ENCODE measurements around the gene KLF3.

Gene KLF3

DNA sequence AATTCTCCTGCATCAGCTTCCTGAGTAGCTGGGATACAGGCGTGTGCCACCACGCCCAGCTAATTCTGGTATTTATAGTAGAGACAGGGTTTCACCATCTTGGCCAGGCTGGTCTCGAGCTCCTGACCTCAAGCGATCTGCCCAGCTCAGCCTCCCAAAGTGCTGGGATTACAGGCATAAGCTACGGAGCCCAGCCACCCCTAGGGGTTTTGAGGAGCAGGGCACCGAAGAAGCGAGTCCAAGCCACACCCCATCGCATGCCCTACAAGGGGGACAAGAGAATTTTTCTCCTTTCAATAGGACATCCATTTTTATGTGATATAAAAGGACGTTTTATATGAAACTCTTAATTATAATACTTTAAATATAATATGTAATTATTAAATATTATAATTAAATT, 13.9 kb upstream of the KLF3 start:
- in situ Hi-C loops (cut with HindIII; ENCODE audit: low sequenced_read_pairs) = no loop called here

DNA sequence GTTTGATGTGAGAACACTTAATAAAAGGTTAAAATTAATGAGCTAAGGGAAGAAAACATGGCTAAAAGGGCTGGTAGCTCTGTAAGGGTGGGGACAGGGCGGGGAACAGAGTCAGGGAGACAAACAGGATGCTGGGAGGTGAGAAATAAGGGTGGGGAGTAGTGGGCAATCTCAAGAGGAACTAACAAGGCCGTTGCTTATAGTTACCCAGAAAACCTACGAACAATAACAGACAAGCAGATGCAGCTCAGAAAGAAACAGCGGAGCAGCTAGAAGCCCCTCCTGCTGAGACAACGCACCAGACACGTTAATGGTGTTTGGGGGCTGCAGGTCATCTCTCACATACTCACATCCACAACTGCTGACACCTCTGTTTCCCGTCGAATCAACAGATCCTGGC, 9.7 kb upstream of the KLF3 start:
- in situ Hi-C loops (cut with HindIII; ENCODE audit: low sequenced_read_pairs) = no loop called here

GRCh38 chr4:38656111-38656510, 7.9 kb upstream of the KLF3 start:
- in situ Hi-C loops (cut with HindIII; ENCODE audit: low sequenced_read_pairs) = no loop called here

- in situ Hi-C loops (cut with HindIII; ENCODE audit: low sequenced_read_pairs) = no loop called here
Measured at GRCh38 chr4:38659346-38659745, 4.7 kb upstream of the KLF3 start.

DNA sequence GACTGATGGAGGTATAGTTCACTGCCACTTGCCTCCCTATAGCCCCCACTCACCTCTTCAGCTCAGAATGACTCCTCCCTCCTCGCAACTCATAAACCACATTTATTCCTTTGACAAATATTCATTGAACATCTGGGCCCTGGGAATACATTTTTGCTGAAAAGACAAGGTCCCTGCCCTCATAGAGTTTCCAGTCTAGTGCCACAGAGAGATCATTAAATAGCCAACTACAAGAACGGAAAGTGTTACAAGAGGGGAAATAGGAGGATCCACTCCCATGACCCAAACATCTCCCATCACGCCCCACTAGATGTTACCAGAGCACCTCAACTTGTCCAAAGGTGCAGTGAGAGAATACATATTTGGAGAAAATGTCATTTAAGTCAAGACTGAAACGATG, 3.2 kb upstream of the KLF3 start:
- in situ Hi-C loops (cut with HindIII; ENCODE audit: low sequenced_read_pairs) = loop anchor here (10.0 kb wide), 2 partner anchors 74 to 1006 kb away; no protein-coding TSS in a partner anchor

GRCh38 chr4:38661371-38661770, 2.6 kb upstream of the KLF3 start:
- in situ Hi-C loops (cut with HindIII; ENCODE audit: low sequenced_read_pairs) = loop anchor here (10.0 kb wide), 2 partner anchors 73 to 1007 kb away; no protein-coding TSS in a partner anchor

DNA sequence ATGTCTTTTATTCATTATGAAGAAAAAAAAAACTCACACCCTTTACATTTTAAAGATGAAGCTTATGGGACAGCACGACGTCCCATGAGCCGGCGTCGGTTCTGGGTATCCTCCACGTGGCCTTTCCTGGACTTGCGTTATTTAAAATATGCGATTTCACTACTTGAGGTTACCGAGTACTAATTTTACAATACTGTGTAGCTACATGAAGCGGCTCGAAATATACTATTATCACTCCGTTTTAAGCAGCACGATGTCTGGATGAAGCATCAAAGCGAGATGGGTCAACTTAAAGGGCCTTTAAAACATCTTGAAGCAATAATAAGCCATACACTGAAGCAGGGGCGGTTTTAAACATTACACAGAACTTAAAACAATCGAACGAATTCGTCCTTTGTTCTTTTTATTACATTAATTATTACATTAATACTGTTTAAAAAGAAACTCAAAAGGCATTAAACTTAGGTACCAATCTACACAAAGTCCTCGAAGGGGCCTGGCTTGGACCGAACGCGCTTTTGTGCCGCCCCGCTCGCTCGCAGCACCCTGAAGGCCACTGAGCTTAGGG, 1.4 kb upstream of the KLF3 start:
- in situ Hi-C loops (cut with HindIII; ENCODE audit: low sequenced_read_pairs) = loop anchor here (10.0 kb wide), 2 partner anchors 72 to 1008 kb away; no protein-coding TSS in a partner anchor

DNA sequence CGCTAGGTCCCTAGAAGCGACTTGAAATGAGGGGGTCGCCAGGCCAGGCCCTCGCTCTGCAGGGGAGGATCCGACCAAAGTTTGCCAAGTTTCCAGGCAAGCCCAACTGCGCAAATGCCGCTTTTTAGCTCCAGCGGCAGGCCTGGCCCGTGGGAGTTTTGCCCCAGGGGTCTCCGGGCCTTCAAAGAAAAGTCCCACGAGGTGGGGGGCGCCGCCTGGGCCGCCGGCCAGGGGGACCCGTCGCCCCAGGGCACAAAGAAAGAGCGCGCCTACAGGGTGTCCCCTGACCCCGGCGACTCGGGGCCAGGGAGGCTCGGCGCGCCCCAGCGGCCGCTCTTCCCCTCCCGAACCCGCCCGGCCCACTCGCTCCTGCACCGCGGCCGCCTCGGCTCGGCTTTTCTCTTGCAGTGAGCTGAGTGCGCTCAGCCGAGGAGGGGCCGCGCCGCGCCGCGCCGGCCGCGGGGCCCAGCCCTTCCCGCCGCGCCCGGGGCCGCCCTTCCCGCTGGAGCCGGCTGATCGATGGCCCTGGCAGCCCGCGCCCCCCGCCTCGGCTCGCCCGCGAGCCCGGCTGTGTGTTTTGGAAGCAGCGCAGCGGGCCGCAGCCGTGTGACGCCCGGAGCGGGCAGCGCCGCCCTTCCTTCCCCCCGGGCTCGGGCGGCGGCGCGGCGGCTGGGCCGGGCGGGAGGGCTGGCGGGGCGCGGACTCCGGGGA, 754 bp upstream of the KLF3 start:
- in situ Hi-C loops (cut with HindIII; ENCODE audit: low sequenced_read_pairs) = loop anchor here (10.0 kb wide), 2 partner anchors 72 to 1008 kb away; no protein-coding TSS in a partner anchor

DNA sequence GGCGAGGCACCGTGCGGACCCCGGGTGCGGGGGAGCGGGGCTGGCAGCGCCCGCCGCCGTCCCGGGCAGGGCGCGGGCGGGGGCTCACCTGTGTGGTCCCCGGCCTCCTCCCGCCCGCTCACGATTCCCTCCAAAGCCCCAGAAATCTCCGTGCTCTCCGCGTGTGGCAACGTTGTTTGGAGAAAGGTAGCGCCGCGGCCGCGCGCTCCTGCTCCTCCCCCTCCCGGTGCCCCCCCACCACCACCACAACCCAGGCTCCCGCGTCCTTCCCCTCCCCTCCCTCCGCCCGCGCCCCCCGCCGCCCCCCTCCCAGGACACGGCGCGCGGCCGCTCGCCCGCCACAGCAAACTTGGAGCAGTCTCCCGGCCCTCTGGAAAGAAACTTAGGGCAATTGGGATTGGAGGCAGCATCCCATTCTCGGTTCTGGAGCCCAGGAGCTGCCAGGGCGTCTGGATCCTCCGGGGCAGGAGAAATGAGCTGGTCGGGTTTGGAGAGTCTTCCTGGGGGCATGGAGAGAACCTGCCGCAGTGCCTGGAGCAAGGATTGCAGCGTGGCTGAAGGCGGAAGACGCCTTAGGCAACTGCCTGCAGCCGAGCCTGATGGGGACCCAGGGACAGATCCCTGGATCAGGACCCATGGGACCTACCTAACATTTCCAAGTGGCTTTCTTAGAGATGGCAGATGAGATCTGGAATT, 855 bp downstream of the KLF3 start:
- in situ Hi-C loops (cut with HindIII; ENCODE audit: low sequenced_read_pairs) = loop anchor here (10.0 kb wide), 2 partner anchors 70 to 1010 kb away; no protein-coding TSS in a partner anchor

GRCh38 chr4:38665551-38666411, 1.8 kb downstream of the KLF3 start:
- in situ Hi-C loops (cut with HindIII; ENCODE audit: low sequenced_read_pairs) = loop anchor here (10.0 kb wide), 2 partner anchors 69 to 1011 kb away; no protein-coding TSS in a partner anchor

DNA sequence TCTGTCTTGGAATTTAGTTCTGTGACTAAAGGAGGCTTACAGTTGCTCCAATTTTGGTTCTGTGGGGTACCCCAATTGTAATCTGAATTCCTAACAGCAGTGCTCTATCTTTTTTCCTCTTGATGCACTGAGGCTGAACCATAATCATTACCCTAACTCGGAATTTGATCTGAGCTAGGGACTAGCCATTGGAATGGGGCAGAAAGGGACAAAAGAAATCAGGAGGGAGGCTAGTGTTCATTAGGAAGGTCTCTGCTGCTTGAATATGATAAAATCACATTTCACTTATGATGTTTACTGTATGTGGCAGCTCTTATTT, 2.7 kb downstream of the KLF3 start:
- in situ Hi-C loops (cut with HindIII; ENCODE audit: low sequenced_read_pairs) = loop anchor here (10.0 kb wide), 2 partner anchors 68 to 1012 kb away; no protein-coding TSS in a partner anchor

DNA sequence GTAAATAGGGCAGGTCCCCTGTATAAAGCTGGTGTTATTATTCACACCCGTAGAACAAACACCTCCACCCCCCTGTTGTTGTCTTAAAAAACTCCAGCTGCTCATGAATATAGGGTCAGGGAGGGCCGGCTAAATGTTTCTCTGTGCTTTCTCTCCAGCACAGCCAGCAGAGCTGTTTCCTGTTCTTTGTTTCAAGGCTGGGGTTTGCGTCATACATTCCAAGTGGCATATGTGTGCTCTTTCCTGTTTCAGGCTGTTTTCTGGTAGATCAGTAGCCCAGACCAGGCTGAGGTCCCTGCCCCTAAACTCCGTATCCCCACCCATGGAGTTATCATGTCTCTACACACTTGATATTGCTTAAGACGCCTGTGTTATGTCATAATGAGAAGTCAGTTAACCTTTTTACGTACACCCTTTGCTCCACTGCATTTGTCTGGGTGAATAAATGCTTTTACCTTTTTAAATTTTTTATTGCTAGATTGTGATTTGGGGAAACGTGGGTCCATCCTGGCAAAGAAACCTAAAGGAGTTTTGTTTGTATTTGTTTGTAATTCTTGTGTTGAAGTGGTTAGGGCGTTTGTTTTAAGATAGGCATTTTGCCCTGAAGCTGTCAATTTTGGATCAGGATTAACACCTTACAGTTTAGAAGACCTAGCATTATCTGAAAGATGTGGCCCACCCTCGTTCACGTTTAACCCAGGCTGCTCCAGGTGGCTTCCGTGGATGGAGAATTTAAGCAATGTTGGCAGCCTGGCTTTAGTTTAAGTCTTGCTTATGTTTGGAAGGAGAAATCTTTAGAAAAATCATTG, 3.3 kb downstream of the KLF3 start:
- in situ Hi-C loops (cut with HindIII; ENCODE audit: low sequenced_read_pairs) = loop anchor here (10.0 kb wide), 2 partner anchors 68 to 1012 kb away; no protein-coding TSS in a partner anchor

- in situ Hi-C loops (cut with HindIII; ENCODE audit: low sequenced_read_pairs) = loop anchor here (10.0 kb wide), 2 partner anchors 66 to 1014 kb away; no protein-coding TSS in a partner anchor
Measured at GRCh38 chr4:38668203-38668971, 4.4 kb downstream of the KLF3 start.

- in situ Hi-C loops (cut with HindIII; ENCODE audit: low sequenced_read_pairs) = loop anchor here (10.0 kb wide), 2 partner anchors 66 to 1014 kb away; no protein-coding TSS in a partner anchor
Measured at GRCh38 chr4:38669208-38669607, 5.2 kb downstream of the KLF3 start.

DNA sequence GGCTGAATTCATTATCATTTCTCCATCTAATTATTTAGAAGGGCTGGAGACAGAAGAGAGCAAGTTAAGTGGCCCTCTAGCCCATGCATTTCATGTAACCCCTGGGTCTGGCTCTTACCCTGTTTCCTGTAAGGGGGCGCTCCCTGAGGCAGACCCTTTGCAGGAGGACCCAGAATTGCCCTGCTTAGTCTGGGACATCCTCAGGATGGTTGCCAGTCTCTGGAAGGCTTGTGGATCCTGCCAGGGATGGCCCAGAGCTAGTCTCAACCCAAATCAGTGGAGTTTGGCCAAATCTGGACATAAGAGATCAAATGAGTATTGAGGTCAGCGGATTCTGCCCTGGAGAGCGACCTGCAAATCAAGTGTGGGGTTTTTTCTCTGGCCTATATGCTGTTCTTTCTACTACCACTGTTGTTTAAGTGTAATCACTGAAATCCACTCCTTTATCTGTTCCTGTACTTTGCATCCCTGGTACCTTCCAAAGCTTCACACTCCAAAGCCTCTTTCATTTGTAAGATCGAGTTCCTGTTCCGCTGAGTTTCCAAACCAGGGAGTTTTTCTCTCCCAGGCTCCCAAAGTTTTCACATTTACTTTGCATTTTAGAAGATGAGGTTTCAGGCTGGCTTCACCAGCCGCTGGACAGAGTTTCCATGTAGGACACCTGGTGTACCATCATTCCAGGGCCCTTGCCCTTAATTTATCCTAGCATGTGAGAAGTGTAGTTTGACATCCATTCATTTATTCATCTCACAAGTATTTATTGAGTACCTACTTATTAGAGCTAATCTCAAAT, 6.3 kb downstream of the KLF3 start:
- in situ Hi-C loops (cut with HindIII; ENCODE audit: low sequenced_read_pairs) = no loop called here

DNA sequence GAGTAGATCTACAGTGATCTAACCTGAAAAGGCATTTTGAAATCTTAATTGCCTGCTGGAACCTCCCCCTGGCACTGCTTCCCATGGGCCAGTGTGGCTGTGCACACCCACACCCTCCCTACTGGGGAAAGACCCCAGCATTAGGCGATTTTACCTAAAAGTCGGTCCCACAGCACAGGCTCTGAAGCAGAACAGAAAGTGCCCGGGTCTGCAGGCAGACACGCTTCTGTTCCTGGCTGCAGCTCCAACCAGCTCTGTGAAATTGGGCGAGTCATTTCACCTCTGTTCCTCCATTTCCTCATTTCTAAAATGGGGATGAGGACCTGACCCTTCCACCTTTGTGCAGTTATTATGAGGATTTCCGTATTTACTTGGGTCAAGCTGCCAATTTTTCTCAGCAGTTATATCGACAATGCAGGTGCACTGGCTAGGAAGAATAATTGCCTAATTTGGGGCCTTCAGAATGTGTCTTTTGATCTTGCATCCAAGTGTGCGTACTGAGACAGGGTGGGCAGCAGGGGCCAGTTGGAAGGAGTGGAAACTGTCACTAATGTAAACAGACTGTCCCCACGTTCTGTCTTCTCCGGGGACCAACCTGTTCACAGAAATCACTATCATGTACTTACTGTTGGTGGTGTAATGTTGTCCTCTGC, 7.1 kb downstream of the KLF3 start:
- in situ Hi-C loops (cut with HindIII; ENCODE audit: low sequenced_read_pairs) = no loop called here

DNA sequence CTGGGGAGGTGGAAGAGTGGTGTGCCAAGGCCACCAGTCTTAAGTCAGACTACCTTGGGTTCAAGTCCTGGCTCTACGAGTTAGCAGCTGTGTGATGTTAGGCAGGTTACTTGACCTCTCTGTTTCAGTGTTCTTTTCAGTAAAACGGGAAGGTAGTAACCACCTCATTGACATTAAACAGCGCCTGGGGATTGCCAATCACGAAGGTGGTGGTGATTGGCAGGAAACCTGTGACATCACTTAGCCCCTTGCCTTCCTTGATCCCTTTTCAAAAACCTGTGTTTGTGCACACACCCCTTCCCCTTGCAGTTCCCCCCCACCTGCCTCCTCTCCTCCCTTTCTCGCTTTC, 7.6 kb downstream of the KLF3 start:
- in situ Hi-C loops (cut with HindIII; ENCODE audit: low sequenced_read_pairs) = no loop called here

GRCh38 chr4:38672074-38672396, 8.0 kb downstream of the KLF3 start:
- in situ Hi-C loops (cut with HindIII; ENCODE audit: low sequenced_read_pairs) = no loop called here

Measured in endothelial cell of hepatic sinusoid (primary cell).